CD4-positive, alpha-beta memory T cell (primary cell): ENCODE data around the gene PLCD1. TPM values are rescaled to one million over a fixed set of nuclear protein-coding genes. Genes with fewer than 3 reads are reported as not detected.

Experiments
- CTCF ChIA-PET: fragments of 350-600 bp; sonication (Branson Sonifier 250); formaldehyde crosslinking; loops from one replicate; lab custom pipeline; 2021; ENCODE audit warnings: inconsistent platforms; ENCODE audit not compliant: partially characterized antibody; lab: Charles Lee
- POLR2A ChIA-PET: fragments of 350-600 bp; sonication (Branson Sonifier 250); formaldehyde crosslinking; loops from one replicate; lab custom pipeline; 2021; ENCODE audit not compliant: partially characterized antibody; lab: Charles Lee
- DNase-seq, 5 donors: peaks; one replicate each; pipeline versions ENCODE4 v3.0.0 to v3.0.0-alpha.2; 2020 to 2022; ENCODE audit warnings: mixed read lengths in 1 of 5
- H3K27ac ChIP-seq: one replicate; pipeline ENCODE4 v1.7.0; 2013; ENCODE audit warnings: low read depth, low read length
- H3K27me3 ChIP-seq: 2 replicates; pipeline ENCODE4 v1.7.0; 2013; ENCODE audit warnings: mild to moderate bottlenecking, low read length, moderate library complexity; ENCODE audit not compliant: insufficient read depth
- H3K36me3 ChIP-seq: 2 replicates; pipeline ENCODE4 v1.7.0; 2013; ENCODE audit warnings: mild to moderate bottlenecking, low read length, moderate library complexity; ENCODE audit not compliant: insufficient read depth
- H3K4me1 ChIP-seq: 2 replicates; pipeline ENCODE4 v1.7.0; 2013; ENCODE audit warnings: mild to moderate bottlenecking, low read length, moderate library complexity; ENCODE audit not compliant: insufficient read depth
- H3K4me3 ChIP-seq, 2 donors: one replicate each; pipeline ENCODE4 v1.7.0; 2013; ENCODE audit warnings: low read length in 2 of 2, mild to moderate bottlenecking in 1 of 2
- H3K9me3 ChIP-seq, 2 donors: one replicate each; pipeline ENCODE4 v1.7.0; 2013; ENCODE audit warnings: low read length in 2 of 2, control low read depth in 1 of 2; ENCODE audit not compliant: control insufficient read depth in 1 of 2
- H3K27ac Mint-ChIP-seq, 7 donors: one replicate each; pipeline ENCODE4 v1.8.0; 2020 to 2021; ENCODE audit warnings: mixed read lengths in 7 of 7, mild to moderate bottlenecking in 6 of 7, inconsistent platforms in 3 of 7, moderate library complexity in 3 of 7
- H3K27me3 Mint-ChIP-seq, 2 donors: one replicate each; pipeline ENCODE4 v1.8.0; 2020 to 2021; ENCODE audit warnings: mixed read lengths in 2 of 2
- H3K36me3 Mint-ChIP-seq, 2 donors: one replicate each; pipeline ENCODE4 v1.8.0; 2020 to 2021; ENCODE audit warnings: mixed read lengths in 2 of 2, inconsistent platforms in 1 of 2, mild to moderate bottlenecking in 1 of 2
- H3K4me1 Mint-ChIP-seq, 4 donors: one replicate each; pipeline ENCODE4 v1.8.0; 2020 to 2021; ENCODE audit warnings: mixed read lengths in 4 of 4, mild to moderate bottlenecking in 1 of 4
- H3K4me3 Mint-ChIP-seq, 8 donors: one replicate each; pipeline ENCODE4 v1.8.0; 2020 to 2021; ENCODE audit warnings: mixed read lengths in 8 of 8, mild to moderate bottlenecking in 7 of 8, moderate library complexity in 6 of 8, inconsistent platforms in 3 of 8
- H3K9me3 Mint-ChIP-seq, 8 donors: one replicate each; pipeline ENCODE4 v1.8.0; 2020 to 2021; ENCODE audit warnings: mixed read lengths in 8 of 8, mild to moderate bottlenecking in 5 of 8, inconsistent platforms in 3 of 8, moderate library complexity in 1 of 8
- intact Hi-C: fragments of 100-400 bp; cut with micrococcal nuclease; formaldehyde crosslinking; loops from one replicate; pipeline ENCODE4 v1.15.1; 2023
- polyA plus RNA-seq, 2 donors: library from polyadenylated mRNA; unstranded; fragments of 300-500 nt; fragmentation: Illumina TruSeq; gene quantifications; one replicate each; pipeline ENCODE4 v1.2.3, GENCODE V29; 2021
- total RNA-seq, 2 experiments: library from RNA; stranded (reverse); gene quantifications; one replicate each; pipeline ENCODE4 v1.2.3, GENCODE V29; 2021

Gene PLCD1
- total and polyA plus RNA-seq, 4 experiments from 2014 or later, result 38.4 to 93.9 (median 61.2) TPM

DNA sequence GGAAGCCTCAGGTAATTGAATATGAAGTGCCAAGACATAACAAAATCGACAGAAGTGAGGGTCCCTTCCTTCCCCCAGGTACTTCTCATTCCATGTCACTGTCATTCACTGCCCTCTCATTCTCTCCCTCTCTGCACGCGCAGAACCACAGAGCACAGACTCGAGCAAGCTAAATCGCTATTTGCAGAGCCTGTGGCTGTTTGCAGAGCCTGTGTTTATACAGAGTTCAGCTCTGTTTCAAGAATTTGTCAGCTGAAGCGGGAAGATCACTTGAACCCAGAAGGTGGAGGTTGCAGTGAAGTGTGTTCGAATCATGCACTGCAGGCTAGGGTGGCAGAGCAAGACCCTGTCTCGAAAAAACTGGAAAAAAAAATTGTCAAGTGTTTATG, 36.4 kb downstream of the PLCD1 start:
- intact Hi-C loops, result no loop called here
- Mint-ChIP-seq H3K4me1 (peaks cover 39 to 64% (median 55%) of the 10 kb centered on the region in 4 donors), H3K27ac (peak overlapping the region; percentile 87 to 98 (median 97)), H3K27me3 (no peaks in the 10 kb centered on the region), H3K4me3 (peak overlapping the region; percentile 90 to 98 (median 97)), H3K36me3 (peaks cover 17 to 25% of the 10 kb centered on the region in 2 donors), H3K9me3 (no peaks in the 10 kb centered on the region)
- peaks cover 3% of the 10 kb centered on the region for H3K36me3 ChIP-seq
- peaks cover 46% of the 10 kb centered on the region for H3K4me1 ChIP-seq
- peak overlapping the region; percentile 84 for H3K27ac ChIP-seq
- CTCF ChIA-PET, result interaction anchor here (1.2 to 1.9 kb wide), 3 partner anchors 11 to 18 kb away, joined by 3 to 5 read pairs (median 4); no protein-coding TSS in a partner anchor
- POLR2A ChIA-PET, result no interaction called here
- H3K9me3 ChIP-seq, result no peaks in the 10 kb centered on the region
- no peak for DNase-seq
- H3K27me3 ChIP-seq, result no peaks in the 10 kb centered on the region
- no peak overlapping the region for H3K4me3 ChIP-seq

- no peaks in the 10 kb centered on the region for H3K9me3 ChIP-seq
- Mint-ChIP-seq H3K36me3 (peaks cover 17 to 25% of the 10 kb centered on the region in 2 donors), H3K4me1 (peaks cover 37 to 61% (median 53%) of the 10 kb centered on the region in 4 donors), H3K27ac (peak overlapping the region; percentile 62 to 98 (median 95)), H3K9me3 (no peaks in the 10 kb centered on the region), H3K4me3 (peak overlapping the region; percentile 90 to 98 (median 97)), H3K27me3 (no peaks in the 10 kb centered on the region)
- CTCF ChIA-PET, result interaction anchor here (1.2 to 1.9 kb wide), 3 partner anchors 11 to 18 kb away, joined by 3 to 5 read pairs (median 4); no protein-coding TSS in a partner anchor
- no peaks in the 10 kb centered on the region for H3K27me3 ChIP-seq
- peaks cover 3% of the 10 kb centered on the region for H3K36me3 ChIP-seq
- intact Hi-C loops, result no loop called here
- peaks cover 44% of the 10 kb centered on the region for H3K4me1 ChIP-seq
- POLR2A ChIA-PET, result no interaction called here
- DNase-seq, result peak in 1 of 5 donors; percentile 16
- H3K4me3 ChIP-seq, result no peak overlapping the region
- H3K27ac ChIP-seq, result no peak overlapping the region
These were observed 37.0 kb downstream of the PLCD1 start for GRCh38 chr3:37992271-37993066.

GRCh38 chr3:37991823-37992222, 37.6 kb downstream of the PLCD1 start:
- CTCF ChIA-PET, result interaction anchor here (1.9 kb wide), 2 partner anchors 12 to 17 kb away, joined by 4 to 5 read pairs; no protein-coding TSS in a partner anchor

DNA sequence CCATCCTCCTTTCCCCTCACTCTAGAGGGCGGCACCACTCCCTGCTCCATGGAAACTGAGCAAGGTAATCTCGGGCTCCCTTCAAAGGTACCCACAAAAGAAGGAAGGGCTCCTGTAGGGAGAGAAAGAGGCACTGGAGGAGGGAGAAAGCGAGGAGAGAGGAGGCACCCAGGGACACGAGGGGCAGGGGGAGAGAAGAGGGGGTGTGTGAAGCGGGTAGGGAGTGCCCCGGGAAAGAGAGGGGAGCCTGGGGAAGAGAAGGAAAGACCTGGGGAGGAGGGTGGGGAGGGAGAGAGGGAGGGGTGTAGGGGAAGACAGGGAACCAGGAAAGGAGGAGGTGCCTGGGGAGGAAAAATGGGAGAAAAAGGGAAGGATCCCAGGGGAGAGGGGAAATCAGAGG, 38.3 kb downstream of the PLCD1 start:
- H3K9me3 Mint-ChIP-seq, result no peaks in the 10 kb centered on the region
- POLR2A ChIA-PET, result no interaction called here
- H3K27ac Mint-ChIP-seq, result no peak overlapping the region

More at GRCh38 chr3:37991823-37992222, 37.6 kb downstream of the PLCD1 start:
- H3K9me3 Mint-ChIP-seq, result no peaks in the 10 kb centered on the region
- peak overlapping the region in 4 of 7 donors; percentile 37 to 95 (median 80) for H3K27ac Mint-ChIP-seq
- no peak overlapping the region for H3K4me3 ChIP-seq
- intact Hi-C loops, result no loop called here
- H3K36me3 ChIP-seq, result peaks cover 3% of the 10 kb centered on the region
- H3K4me1 ChIP-seq, result peaks cover 38% of the 10 kb centered on the region
- POLR2A ChIA-PET, result no interaction called here
- H3K27me3 Mint-ChIP-seq, result no peaks in the 10 kb centered on the region
- H3K27me3 ChIP-seq, result no peaks in the 10 kb centered on the region
- no peaks in the 10 kb centered on the region for H3K9me3 ChIP-seq
- no peak for DNase-seq
- H3K36me3 Mint-ChIP-seq, result peaks cover 14 to 23% of the 10 kb centered on the region in 2 donors
- H3K4me1 Mint-ChIP-seq, result peaks cover 35 to 56% (median 47%) of the 10 kb centered on the region in 4 donors
- H3K4me3 Mint-ChIP-seq, result peak overlapping the region in 2 of 8 donors; percentile 2 to 8
- no peak overlapping the region for H3K27ac ChIP-seq

GRCh38 chr3:37990527-37990926, 38.9 kb downstream of the PLCD1 start, which contains the start of gene VILL:
Gene VILL, plus strand, starts transcription at chr3:37990786. Its CDS starts 2,887 bp downstream, at chr3:37993673.
- H3K36me3 ChIP-seq, result no peaks in the 10 kb centered on the region
- H3K4me1 ChIP-seq, result peaks cover 25% of the 10 kb centered on the region
- peak within 1 kb of the TSS in 1 of 8 donors; percentile 12 for H3K4me3 Mint-ChIP-seq
- ChIA-PET CTCF (no interaction called here), POLR2A (no interaction called here)
- DNase-seq, result no peak
- H3K27me3 ChIP-seq, result no peaks in the 10 kb centered on the region
- peak within 1 kb of the TSS in 2 of 7 donors; percentile 37 to 80 for H3K27ac Mint-ChIP-seq
- peaks cover 1 to 12% of the 10 kb centered on the region in 2 donors for H3K36me3 Mint-ChIP-seq
- intact Hi-C loops, result no loop called here
- H3K4me1 Mint-ChIP-seq, result peaks cover 23 to 43% (median 34%) of the 10 kb centered on the region in 4 donors
- no peak within 1 kb of the TSS for H3K27ac ChIP-seq
- no peaks in the 10 kb centered on the region for H3K9me3 ChIP-seq
- no peaks in the 10 kb centered on the region for H3K27me3 Mint-ChIP-seq
- H3K4me3 ChIP-seq, result no peak within 1 kb of the TSS
- no peaks in the 10 kb centered on the region for H3K9me3 Mint-ChIP-seq

More for the DNA sequence above, 38.3 kb downstream of the PLCD1 start:
- CTCF ChIA-PET, result no interaction called here
- no peaks in the 10 kb centered on the region for H3K36me3 ChIP-seq
- peaks cover 30% of the 10 kb centered on the region for H3K4me1 ChIP-seq
- Mint-ChIP-seq H3K27me3 (no peaks in the 10 kb centered on the region), H3K4me3 (no peak overlapping the region), H3K36me3 (peaks cover 7 to 16% of the 10 kb centered on the region in 2 donors), H3K4me1 (peaks cover 28 to 49% (median 40%) of the 10 kb centered on the region in 4 donors)
- H3K27me3 ChIP-seq, result no peaks in the 10 kb centered on the region
- H3K4me3 ChIP-seq, result no peak overlapping the region
- no peaks in the 10 kb centered on the region for H3K9me3 ChIP-seq
- intact Hi-C loops, result no loop called here
- DNase-seq, result no peak
- no peak overlapping the region for H3K27ac ChIP-seq

GRCh38 chr3:37989821-37990480, 39.5 kb downstream of the PLCD1 start:
- peaks cover 19% of the 10 kb centered on the region for H3K4me1 ChIP-seq
- ChIA-PET CTCF (no interaction called here), POLR2A (no interaction called here)
- no peak overlapping the region for H3K27ac Mint-ChIP-seq
- no peaks in the 10 kb centered on the region for H3K27me3 ChIP-seq
- peaks cover 0 to 7% of the 10 kb centered on the region in 2 donors for H3K36me3 Mint-ChIP-seq
- peaks cover 18 to 38% (median 28%) of the 10 kb centered on the region in 4 donors for H3K4me1 Mint-ChIP-seq
- no peaks in the 10 kb centered on the region for H3K9me3 ChIP-seq
- H3K4me3 Mint-ChIP-seq, result no peak overlapping the region
- intact Hi-C loops, result no loop called here
- H3K9me3 Mint-ChIP-seq, result no peaks in the 10 kb centered on the region
- H3K4me3 ChIP-seq, result no peak overlapping the region
- no peak overlapping the region for H3K27ac ChIP-seq
- H3K36me3 ChIP-seq, result no peaks in the 10 kb centered on the region
- no peaks in the 10 kb centered on the region for H3K27me3 Mint-ChIP-seq
- DNase-seq, result no peak
